GM18508 (cell line): Measurements from ENCODE around the gene SRI.

Experiments
- ATAC-seq: cut with Tn5 transposase; IDR thresholded peaks from one replicate; pipeline ENCODE4 v1.9.1; 2021; ENCODE audit warnings: moderate number of reproducible peaks; ENCODE audit not compliant: insufficient read depth, unreplicated experiment

Gene SRI

DNA sequence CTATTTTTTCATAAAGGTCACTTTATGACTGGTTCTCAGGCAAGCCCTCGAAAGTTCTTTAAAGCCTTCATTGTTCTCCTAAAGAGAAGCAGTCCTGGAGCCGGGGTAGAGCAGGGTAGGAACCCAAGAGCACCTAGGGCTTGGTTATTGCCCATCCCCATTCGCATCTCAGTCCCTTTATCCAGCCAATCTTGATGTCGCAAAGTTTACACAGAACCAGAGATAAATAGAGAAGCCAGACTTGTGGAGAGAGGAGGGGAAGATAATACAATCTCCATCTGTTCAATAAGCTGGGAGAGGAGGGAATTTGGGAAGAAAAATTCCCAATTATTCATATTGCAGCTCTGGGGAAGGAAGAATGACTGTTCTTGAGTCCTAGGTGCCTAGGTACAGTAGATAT lies 6.4 kb upstream of the SRI start:
- no peak for ATAC-seq

DNA sequence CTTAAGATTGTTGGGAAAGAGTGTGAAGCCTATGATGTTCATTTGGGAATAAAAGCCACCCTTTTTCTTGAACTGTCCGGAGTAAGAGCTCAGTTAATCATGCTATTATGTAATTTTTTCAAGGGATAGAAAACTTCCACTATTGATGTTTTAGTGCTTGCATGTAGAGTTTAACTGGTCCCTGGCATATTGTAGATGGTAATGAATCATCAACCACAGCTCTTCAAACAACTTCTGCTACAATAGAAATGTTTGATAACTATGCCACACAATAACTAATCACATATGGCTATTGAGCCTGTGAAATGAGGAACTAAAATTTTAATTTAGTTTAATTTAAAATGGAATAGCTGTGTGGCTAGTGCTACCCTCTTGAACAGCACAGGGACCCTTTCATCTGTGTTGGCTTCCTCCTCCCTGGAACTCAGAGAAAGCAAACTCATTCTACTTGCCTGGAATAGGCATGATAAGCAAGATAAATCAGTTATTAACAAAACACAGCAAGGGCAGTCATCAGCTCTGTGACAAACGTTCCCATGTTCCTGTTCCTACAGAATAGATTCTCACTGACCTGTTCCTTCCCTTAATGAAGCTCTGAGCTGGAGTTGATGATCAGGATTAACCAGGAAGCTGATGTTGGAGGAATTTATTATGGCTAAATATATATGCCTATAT lies 4.9 kb upstream of the SRI start:
- ATAC-seq, result no peak

DNA sequence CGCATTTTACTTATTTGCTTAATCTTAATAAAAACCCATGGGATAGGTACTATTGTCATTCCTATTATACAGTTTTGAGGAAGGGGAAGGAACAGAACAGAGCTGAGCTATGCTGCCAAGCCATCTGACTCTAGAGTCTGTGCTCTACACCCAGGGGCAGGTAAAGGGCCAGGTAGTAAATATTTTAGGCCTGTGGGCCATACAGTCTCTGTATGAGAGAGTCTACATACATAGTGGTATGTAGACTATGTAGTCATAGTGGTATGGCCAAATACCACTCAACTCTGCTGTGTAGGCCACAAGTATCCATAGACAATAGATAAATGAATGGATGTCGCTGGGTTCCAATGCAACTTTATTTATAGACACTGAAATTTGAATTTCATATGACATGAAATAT lies 3.4 kb upstream of the SRI start:
- ATAC-seq, result no peak

DNA sequence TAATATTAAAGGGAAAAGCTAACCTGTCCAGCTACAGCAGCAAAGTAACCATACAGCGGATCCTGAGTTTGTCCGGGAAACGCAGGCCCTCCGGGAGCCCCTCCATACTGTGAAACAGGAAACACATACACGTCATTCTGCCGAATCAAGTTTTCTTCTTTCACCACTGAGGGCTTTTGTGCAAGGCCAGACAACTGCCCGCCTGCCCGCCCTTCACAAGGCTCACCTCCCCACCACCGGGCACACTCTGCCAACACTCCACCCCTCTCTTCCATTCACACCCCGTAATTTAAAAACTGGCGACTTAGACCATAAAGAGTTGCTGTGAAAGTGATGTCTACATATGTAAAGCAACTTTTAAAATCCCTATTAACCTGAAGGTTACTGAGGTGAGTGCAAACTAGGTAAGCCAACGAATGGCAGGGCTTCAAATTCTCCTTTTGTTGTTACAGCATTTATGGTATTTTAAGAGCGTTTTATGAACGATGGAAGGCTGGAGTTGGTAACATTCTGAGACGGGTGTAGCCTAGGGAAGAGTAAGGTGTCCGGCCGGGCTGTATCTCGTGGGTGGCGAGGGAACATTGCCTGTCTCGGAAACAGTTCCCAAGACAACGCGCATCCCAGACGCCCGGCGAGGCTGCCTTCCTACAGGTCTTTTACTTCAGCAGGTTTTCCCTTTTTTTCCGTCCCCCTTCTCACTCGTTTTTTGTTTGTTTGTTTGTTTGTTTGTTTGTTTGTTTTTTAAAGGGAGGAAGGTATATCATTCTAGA lies 817 bp downstream of the SRI start:
- ATAC-seq, result peak; percentile 25

DNA sequence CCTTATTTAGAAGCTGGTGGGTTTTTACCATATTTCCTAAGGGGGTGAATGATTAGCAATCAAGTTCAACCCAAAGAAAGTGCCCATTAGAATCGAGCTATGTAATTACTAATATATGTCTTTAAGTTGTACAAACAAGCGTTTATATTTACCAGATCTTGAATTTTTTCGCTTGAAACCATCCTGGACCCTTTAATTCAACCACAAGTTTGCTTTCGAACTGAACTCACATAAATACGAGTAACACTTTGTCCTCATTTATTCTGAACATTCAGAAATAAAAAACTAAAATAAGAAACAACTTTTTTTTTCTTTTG lies 1.5 kb downstream of the SRI start:
- ATAC-seq, result no peak

DNA sequence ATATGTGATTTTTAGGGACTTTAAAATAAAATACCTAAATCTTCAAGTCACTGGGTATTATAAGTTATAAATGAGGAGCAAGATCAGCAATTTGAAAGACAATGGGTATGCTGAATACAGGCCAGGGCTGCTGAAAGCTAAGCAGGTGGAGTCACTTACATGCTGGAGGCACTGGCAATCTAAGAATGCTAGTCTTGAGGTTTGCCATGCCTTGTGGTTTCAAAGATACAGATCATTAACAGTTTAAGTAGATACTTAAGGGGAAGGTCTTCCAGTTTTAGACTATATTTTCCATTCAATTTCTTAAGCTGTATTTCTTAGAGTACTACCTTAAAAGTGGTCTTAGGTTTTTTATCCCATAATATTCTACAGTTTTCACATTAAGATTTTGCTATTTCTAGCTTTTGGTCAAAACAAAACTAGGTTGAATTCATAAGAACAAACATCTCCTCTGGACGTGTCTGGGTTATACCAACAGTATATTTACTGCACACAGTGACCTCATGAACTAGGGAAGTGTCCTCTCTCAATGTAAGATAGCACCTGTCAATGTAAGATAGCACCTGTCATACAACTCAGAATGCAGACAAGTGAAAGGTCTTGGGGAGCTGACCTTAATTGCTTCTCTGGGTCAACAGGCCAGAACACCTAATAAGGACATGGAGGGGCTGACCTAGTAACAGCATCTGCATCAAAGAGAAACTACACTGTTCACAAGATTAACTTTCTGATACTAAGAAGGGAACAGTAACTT lies 2.0 kb downstream of the SRI start:
- ATAC-seq, result peak; percentile 84

DNA sequence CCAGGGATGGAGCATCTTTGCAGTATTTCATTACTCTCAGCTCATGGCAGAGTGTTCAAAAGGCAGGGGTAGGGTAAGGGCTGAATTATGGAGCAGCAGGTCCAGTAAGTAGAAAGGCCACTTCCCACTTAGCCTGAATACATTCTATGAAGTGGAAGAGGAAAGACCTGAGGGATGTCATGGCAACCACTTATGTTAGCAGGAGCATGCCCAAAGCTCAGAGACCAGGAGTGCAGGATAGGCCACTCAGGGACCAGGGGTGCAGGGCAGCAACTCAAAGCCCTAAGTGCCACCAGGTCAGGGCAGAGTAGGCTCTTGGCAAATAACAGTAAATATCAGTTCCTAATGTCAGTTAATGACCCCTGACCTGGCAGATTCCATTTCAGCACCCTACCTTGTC lies 3.6 kb downstream of the SRI start:
- ATAC-seq, result no peak

DNA sequence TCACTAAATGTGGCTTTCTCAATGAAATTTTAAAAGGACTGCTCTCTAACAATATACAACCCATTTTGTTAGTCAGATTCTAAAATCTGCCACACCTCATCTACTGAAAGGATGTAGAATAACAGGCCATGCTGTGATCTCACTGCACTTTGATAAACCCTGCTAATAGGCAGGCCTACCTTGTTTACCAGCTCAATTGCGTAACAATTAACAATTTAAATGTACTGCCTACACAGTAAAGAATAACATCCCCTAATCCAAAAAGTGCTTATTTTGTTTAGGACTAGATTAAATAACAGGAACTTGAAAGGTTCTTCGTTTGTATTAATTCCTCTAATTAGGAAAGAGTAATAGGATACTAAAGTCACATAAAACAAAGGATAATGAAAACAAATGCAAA lies 4.5 kb downstream of the SRI start:
- ATAC-seq, result no peak

DNA sequence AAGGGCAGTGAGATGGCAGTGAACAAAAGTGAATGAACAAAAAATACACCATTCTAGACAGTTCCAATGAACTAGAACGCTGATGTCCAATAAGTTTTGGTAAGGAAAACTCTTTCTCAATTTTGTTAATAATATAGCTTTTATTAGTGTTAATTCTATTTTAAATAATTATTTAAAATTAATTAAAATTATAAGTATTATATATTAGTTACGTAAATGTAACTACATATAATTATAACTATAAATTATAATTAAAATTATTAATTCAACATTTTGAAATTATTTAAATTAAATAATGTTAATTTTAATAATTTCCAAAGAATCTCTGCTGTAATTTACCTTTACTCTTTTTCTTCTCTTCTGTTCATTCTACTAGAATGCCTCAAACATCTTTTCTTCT lies 5.4 kb downstream of the SRI start:
- no peak for ATAC-seq

DNA sequence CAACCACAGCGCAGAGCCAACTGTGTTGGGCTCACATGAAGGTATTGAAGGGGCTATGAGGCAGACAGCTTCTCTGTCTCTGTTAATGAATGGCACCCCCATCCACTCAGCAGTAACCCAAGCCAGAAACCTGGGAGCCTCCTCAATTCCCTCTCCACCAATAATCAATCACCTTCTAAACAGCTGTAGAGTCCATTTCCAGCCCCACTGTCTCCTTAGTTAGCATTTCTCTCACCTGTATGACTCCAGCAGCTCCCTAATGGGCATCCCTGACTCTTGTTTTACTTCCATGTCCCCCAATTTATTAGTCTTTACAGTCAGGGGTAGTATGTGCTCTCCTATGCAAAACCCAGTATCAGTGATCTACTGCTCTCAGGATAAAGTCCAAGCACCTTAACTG lies 6.9 kb downstream of the SRI start:
- no peak for ATAC-seq

DNA sequence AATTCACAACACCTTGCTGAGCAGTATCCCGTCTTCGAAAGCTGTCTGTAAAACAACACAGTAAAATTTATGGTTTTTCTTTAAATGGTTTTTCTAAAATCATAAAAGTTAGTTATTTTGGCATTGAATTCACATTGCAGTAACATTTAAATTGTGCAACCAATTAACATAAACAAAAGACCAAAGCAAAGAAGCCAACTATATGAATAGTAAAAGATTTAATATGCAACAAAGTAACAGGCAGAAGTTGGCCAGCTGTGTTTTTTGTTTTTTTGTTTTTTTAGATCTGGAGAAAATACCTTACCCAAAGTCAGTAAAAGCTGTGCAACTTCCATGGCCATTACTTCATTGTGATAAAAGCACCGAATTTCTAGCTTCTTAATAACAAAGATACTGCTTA lies 11.3 kb downstream of the SRI start:
- no peak for ATAC-seq

DNA sequence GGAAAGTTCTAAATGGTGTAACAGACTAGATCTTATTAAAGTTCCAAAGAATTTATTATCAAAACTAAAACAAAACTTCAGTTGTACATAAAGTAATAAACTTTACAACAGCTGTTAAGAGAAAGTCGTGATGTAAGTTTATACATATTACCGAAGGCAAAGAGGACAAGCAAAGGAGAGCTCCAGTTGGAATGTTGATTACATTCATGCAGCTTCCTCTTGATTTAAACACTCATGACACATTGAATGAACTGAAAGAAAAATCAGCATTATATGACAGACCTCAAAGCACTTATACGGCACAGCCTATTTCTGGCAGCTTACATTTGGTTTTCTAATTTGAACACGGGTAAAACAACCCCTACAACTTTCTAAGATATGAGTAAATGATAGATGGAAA lies 13.6 kb downstream of the SRI start:
- ATAC-seq, result no peak

DNA sequence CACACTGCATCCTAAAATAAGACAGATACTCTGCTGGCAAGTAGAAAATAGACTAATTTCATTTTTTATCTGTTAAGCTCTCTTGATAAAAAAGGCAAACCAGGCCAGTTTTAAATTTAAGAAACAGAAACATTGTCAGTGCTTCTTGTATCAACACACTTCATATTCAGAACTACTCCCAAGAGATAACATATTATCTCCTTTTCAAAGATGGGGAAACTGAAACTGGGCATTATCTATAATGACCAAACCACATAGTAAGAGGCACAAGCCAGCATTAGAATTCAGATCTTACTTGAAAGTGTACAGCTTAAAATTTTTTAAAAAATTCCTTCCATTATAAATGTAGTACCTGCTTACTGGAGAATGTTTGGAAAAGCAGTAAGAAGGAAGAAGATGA lies 14.7 kb downstream of the SRI start:
- no peak for ATAC-seq

DNA sequence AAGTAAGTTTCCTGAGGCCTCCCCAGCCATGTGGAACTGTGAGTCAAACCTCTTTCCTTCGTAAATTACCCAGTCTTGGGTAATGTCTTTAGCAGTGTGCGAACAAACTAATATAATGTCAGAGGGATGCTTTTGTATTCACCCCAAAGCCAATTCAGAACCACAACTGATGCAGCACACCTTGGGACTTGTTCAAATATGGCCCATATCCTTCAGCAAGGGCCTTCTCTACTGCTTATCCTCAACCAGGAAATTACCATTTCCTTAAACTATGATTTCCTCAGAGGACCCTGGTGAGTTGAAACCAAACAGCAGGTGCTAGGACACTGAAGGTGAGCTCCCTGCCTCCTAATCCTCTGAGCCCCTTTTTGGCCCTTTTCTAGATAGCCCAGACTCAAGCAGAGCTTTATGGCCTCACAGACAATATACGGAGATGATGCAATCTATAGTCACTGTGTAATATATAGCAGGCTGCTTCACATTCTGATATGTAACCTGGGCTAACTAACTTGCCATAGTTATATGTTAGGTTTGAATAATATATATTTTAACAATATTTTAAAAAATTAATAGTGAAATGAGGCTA lies 15.2 kb downstream of the SRI start:
- ATAC-seq, result no peak

DNA sequence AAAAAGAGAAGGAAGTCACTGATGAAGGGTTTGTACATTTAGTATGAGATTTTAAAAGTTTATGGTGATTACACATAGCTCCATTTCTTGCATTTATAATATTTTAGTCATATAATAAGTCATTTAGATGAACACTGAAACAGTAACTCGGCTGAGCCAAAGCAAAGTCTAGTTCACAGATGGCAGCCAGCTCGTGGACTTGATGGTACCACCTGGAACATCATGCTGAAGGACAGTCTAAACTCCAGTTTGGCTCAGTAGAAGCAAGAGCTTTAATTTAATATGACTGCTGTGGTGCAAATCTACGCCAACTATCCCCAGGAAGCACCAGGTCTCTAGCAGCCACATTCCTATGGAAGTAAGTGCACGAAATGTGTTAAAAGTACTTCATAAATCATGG lies 16.4 kb downstream of the SRI start:
- no peak for ATAC-seq

DNA sequence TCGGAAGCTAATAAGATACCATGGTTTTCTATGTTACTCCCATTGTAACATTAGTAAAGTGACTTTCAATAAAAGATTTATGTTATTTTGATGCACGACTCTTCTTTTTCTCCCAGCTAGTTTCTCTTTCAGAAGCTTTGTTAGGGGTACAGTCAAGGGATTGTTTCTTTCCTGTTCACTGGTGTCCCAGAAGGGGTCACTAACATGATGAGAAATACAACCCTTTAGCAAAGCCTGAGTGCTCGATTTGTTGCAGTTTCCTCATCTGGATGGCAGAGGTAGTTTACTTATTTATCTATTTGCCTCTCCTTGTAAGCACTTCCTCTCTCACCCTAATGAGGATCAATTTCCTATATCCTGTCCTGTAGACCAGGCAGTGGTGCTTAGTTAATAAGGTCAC lies 17.0 kb downstream of the SRI start:
- ATAC-seq, result no peak

DNA sequence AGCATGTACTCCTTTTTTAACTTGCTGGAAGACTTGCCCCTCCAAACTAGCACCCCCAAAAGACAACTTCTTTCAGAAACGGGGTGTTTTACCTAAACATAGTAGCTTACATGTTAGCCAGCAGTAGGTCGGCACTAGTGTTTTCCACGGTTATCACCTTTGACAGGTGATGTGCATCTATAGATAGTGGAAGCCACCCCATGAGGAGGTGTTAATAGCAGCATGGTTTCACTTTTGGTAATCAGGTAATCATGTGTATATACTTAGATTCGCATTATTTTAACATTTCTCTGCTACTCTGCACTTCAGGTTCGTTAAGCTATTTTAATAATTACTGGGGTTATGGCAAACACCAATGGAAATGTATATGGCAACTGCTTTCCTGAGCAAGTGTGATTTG lies 17.6 kb downstream of the SRI start:
- no peak for ATAC-seq

DNA sequence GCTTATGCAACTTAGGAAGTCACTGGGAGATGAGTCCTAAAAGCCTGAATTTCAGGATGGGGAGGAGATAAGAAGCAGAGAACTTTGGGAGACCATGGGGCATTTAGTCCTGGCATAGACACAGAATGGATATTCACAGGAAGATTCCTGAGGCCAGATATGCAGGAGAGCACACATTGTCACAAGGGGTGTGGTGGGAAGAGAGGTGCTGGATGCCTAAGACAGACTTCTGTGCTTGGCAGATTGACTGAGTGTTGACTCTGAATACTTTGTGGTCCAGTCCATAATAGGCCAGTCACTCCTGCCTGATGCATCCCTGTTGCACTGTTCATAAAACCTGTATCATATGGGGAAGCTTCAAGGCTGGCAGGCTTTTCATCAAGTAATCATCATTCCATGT lies 18.5 kb downstream of the SRI start:
- no peak for ATAC-seq

DNA sequence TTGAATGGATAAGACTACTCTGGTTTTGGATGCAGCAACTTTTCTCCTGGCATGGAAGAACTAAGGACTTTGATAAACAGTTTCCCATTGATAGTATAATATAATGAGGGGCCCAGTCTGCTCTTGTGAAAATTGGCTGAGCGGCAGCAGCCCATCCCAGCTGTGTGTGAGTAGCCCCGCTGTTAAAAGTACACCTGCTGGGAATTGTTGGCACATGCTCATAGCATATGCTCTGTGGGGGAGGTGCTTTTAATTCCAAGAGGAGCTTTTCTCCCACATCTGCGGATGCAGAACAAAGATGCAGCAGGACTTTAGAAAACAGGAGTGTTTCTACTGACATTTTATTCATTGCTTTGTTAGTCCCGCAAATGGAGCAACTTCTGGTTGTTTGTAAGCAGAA lies 19.0 kb downstream of the SRI start:
- ATAC-seq, result no peak

DNA sequence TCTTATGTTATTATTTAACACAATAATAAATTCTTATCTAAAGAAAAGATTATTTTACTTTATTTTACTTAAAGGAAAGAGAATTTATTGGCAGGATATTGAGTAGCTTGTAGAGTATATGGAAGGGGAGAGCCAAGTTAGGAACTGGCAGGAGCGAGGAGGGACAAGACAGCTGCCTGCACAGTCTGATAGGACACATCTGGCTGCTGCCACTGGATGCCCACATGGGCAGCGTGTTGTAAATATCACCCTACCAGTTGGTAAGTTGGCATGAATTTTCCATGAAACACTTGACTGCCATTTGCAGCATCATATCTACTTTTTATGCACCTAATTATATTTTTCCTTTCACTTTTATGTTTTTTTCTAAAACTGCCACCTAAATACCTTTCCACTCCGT lies 19.6 kb downstream of the SRI start:
- no peak for ATAC-seq

DNA sequence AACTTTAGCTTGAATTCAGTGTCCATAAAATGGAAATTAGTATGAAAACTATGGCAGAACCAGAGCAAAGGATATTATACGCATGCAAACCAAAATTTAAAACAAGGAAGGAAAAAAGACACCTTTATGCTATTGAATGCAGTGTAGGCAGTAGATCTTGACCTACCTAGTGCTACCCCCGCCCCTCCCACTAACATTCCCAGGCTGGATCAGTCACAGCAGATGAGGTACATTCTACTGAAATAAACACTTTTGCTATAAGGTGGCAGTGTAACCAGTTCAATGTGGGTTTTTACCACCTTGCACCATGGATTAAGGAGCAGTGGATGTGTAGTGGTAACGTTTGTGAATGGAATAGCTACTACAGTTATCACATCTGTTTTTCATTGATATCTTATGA lies 27.9 kb downstream of the SRI start:
- ATAC-seq, result no peak
